H9 (cell line): ENCODE results near the gene INPP5A. TPM values are rescaled to one million over a fixed set of nuclear protein-coding genes. Genes with fewer than 3 reads are reported as not detected.

Source experiments
- DNase-seq: peaks from one replicate; pipeline ENCODE4 v3.0.0-alpha.2; 2017
- H2AFZ ChIP-seq: one replicate; pipeline ENCODE4 v1.6.1; 2013; ENCODE audit warnings: mild to moderate bottlenecking, low read length, control low read depth, moderate library complexity
- H2AK5ac ChIP-seq: 2 replicates; pipeline ENCODE4 v1.6.1; 2013; ENCODE audit warnings: low read length, control low read depth, mixed read lengths; ENCODE audit not compliant: insufficient read length
- H2BK120ac ChIP-seq: one replicate; pipeline ENCODE4 v1.6.1; 2013; ENCODE audit warnings: low read depth, mild to moderate bottlenecking, low read length, control low read depth, inconsistent platforms; ENCODE audit not compliant: poor library complexity, severe bottlenecking
- H2BK12ac ChIP-seq: 2 replicates; pipeline ENCODE4 v1.6.1; 2013; ENCODE audit warnings: low read length, control low read depth, mixed read lengths, low read depth; ENCODE audit not compliant: insufficient read length
- H2BK15ac ChIP-seq: 2 replicates; pipeline ENCODE4 v1.6.1; 2013; ENCODE audit warnings: low read depth, low read length, control low read depth
- H2BK20ac ChIP-seq: one replicate; pipeline ENCODE4 v1.6.1; 2013; ENCODE audit warnings: low read depth, mild to moderate bottlenecking, low read length, control low read depth, inconsistent platforms; ENCODE audit not compliant: poor library complexity, severe bottlenecking
- H2BK5ac ChIP-seq: 2 replicates; pipeline ENCODE4 v1.6.1; 2013; ENCODE audit warnings: low read length, control low read depth, mixed read lengths; ENCODE audit not compliant: insufficient read length
- H3K14ac ChIP-seq: 2 replicates; pipeline ENCODE4 v1.6.1; 2013; ENCODE audit warnings: low read length, control low read depth; ENCODE audit not compliant: insufficient read depth
- H3K18ac ChIP-seq: 2 replicates; pipeline ENCODE4 v1.6.1; 2013; ENCODE audit warnings: low read depth, mild to moderate bottlenecking, mixed read lengths, low read length, control low read depth; ENCODE audit not compliant: insufficient read length
- H3K23ac ChIP-seq: 2 replicates; pipeline ENCODE4 v1.6.1; 2013; ENCODE audit warnings: low read length, control low read depth, mixed read lengths, low read depth; ENCODE audit not compliant: insufficient read length
- H3K23me2 ChIP-seq: 2 replicates; pipeline ENCODE4 v1.6.1; 2013; ENCODE audit warnings: low read depth, mild to moderate bottlenecking, mixed read lengths, low read length, control low read depth; ENCODE audit not compliant: insufficient read length, poor library complexity, severe bottlenecking
- H3K27ac ChIP-seq: 2 replicates; pipeline ENCODE4 v1.5.1; 2013; ENCODE audit warnings: low read length, control low read depth, mixed read lengths, low read depth; ENCODE audit not compliant: insufficient read length
- H3K27me3 ChIP-seq: 2 replicates; pipeline ENCODE4 v1.6.1; 2013; ENCODE audit warnings: low read length, control low read depth, inconsistent platforms; ENCODE audit not compliant: insufficient read depth
- H3K4ac ChIP-seq: 2 replicates; pipeline ENCODE4 v1.6.1; 2013; ENCODE audit warnings: low read depth, mild to moderate bottlenecking, control low read depth, inconsistent platforms, low read length, moderate library complexity
- H3K4me1 ChIP-seq: 2 replicates; pipeline ENCODE4 v1.6.1; 2013; ENCODE audit warnings: low read length, control low read depth, inconsistent platforms; ENCODE audit not compliant: insufficient read depth
- H3K4me2 ChIP-seq: 2 replicates; pipeline ENCODE4 v1.6.1; 2013; ENCODE audit warnings: low read length, control low read depth, mixed read lengths; ENCODE audit not compliant: insufficient read length, insufficient read depth
- H3K56ac ChIP-seq: 2 replicates; pipeline ENCODE4 v1.6.1; 2013; ENCODE audit warnings: low read depth, mild to moderate bottlenecking, mixed read lengths, low read length, control low read depth; ENCODE audit not compliant: insufficient read length
- H3K79me1 ChIP-seq: 2 replicates; pipeline ENCODE4 v1.6.1; 2013; ENCODE audit warnings: low read depth, mild to moderate bottlenecking, moderate library complexity, low read length, control low read depth, inconsistent platforms; ENCODE audit not compliant: insufficient read depth, poor library complexity, severe bottlenecking
- H3K79me2 ChIP-seq: 2 replicates; pipeline ENCODE4 v1.6.1; 2013; ENCODE audit warnings: low read length, control low read depth, inconsistent platforms; ENCODE audit not compliant: insufficient read depth
- H3K9ac ChIP-seq: 2 replicates; pipeline ENCODE4 v1.6.1; 2013; ENCODE audit warnings: low read length, control low read depth, mixed read lengths; ENCODE audit not compliant: insufficient read length; ENCODE audit errors: extremely low read depth
- H3K9me3 ChIP-seq: one replicate; pipeline ENCODE4 v1.6.1; 2013; ENCODE audit warnings: low read depth, low read length, inconsistent platforms; ENCODE audit not compliant: control insufficient read depth
- H3T11ph ChIP-seq: one replicate; pipeline ENCODE4 v1.6.1; 2013; ENCODE audit warnings: mild to moderate bottlenecking, low read length, control low read depth, inconsistent platforms
- H4K20me1 ChIP-seq: one replicate; pipeline ENCODE4 v1.6.1; 2013; ENCODE audit not compliant: control insufficient read depth, insufficient read length, insufficient read depth
- H4K5ac ChIP-seq: 2 replicates; pipeline ENCODE4 v1.6.1; 2013; ENCODE audit warnings: low read depth, mild to moderate bottlenecking, mixed read lengths, low read length, control low read depth; ENCODE audit not compliant: insufficient read length
- H4K8ac ChIP-seq: replicated peaks from 2 replicates; pipeline ENCODE4 v1.6.1; 2013; ENCODE audit warnings: low read length, control low read depth, mixed read lengths, low read depth; ENCODE audit not compliant: insufficient read length
- H4K91ac ChIP-seq: 2 replicates; pipeline ENCODE4 v1.6.1; 2013; ENCODE audit warnings: low read depth, mild to moderate bottlenecking, moderate library complexity, mixed read lengths, low read length, control low read depth; ENCODE audit not compliant: insufficient read length
- H3K27ac Mint-ChIP-seq, 3 experiments: 2 replicates in 2 of 3; 3 replicates in 1 of 3; pipeline ENCODE4 v1.8.0; 2020 to 2021; ENCODE audit warnings: mixed read lengths in 3 of 3, mild to moderate bottlenecking in 1 of 3, moderate library complexity in 1 of 3
- H3K27me3 Mint-ChIP-seq: 2 replicates; pipeline ENCODE4 v1.8.0; 2021; ENCODE audit warnings: low read depth, mild to moderate bottlenecking, moderate library complexity, mixed read lengths
- H3K36me3 Mint-ChIP-seq, 3 experiments: 2 replicates in 2 of 3; 3 replicates in 1 of 3; pipeline ENCODE4 v1.8.0; 2020 to 2021; ENCODE audit warnings: low read depth in 3 of 3, mixed read lengths in 3 of 3; ENCODE audit not compliant: insufficient read depth in 1 of 3
- H3K4me1 Mint-ChIP-seq, 2 experiments: 2 replicates each; pipeline ENCODE4 v1.8.0; 2020; ENCODE audit warnings: mixed read lengths in 2 of 2
- H3K4me3 Mint-ChIP-seq, 2 experiments: 2 replicates in 1 of 2; 3 replicates in 1 of 2; pipeline ENCODE4 v1.8.0; 2020 to 2021; ENCODE audit warnings: mild to moderate bottlenecking in 2 of 2, mixed read lengths in 2 of 2, moderate library complexity in 1 of 2
- H3K9me3 Mint-ChIP-seq, 2 experiments: 2 replicates in 1 of 2; 3 replicates in 1 of 2; pipeline ENCODE4 v1.8.0; 2020; ENCODE audit warnings: mild to moderate bottlenecking in 2 of 2, mixed read lengths in 2 of 2, moderate library complexity in 1 of 2
- CTCF ChIP-seq: fragments of 200-600 bp; sonication (generic); conservative IDR thresholded peaks from 3 replicates; pipeline ENCODE4 v1.8.0; 2021; ENCODE audit warnings: antibody characterized with exemption, mild to moderate bottlenecking
- whole genome bisulfite sequencing: extraction: QIAGEN DNeasy Blood & Tissue Kit; methylation state at CpG from one replicate; pipeline ENCODE4 v1.1.7; 2013; ENCODE audit warnings: missing lambda C conversion rate, low lambda C conversion rate, mixed read lengths; ENCODE audit not compliant: insufficient read length; ENCODE audit errors: extremely low coverage; 5-methylcytosine and 5-hydroxymethylcytosine counted together
- total RNA-seq: library from RNA; stranded (reverse); gene quantifications from 2 replicates; pipeline ENCODE4 v1.2.1, GENCODE V29; 2021

INPP5A gene
- total RNA-seq, 1 experiment from 2014 or later: 17.7 TPM

- H3K79me1 ChIP-seq: no peaks in the 10 kb centered on the region
- H3K4me1 Mint-ChIP-seq: peaks cover 3 to 8% of the 10 kb centered on the region in 2 experiments; a peak in 3 of 4 replicates
- no peaks in the 10 kb centered on the region for H3K23me2 ChIP-seq
- no peak overlapping the region for H2AK5ac ChIP-seq
- H3K27ac ChIP-seq: no peak overlapping the region
- H4K5ac ChIP-seq: no peak overlapping the region
- H3K27ac Mint-ChIP-seq: no peak overlapping the region
- no peak for DNase-seq
- H2BK15ac ChIP-seq: no peak overlapping the region
- no peaks in the 10 kb centered on the region for H4K20me1 ChIP-seq
- no peak overlapping the region for H2AFZ ChIP-seq
- H3K27me3 Mint-ChIP-seq: peaks cover 25% of the 10 kb centered on the region
- no peak overlapping the region for H4K8ac ChIP-seq
- no peak overlapping the region for H3K4ac ChIP-seq
- no peak overlapping the region for H4K91ac ChIP-seq
- no peak overlapping the region for H2BK20ac ChIP-seq
- no peak overlapping the region for H3K9ac ChIP-seq
- H3T11ph ChIP-seq: no peak overlapping the region
- H2BK12ac ChIP-seq: no peak overlapping the region
- H3K4me2 ChIP-seq: no peak overlapping the region
- H3K79me2 ChIP-seq: no peaks in the 10 kb centered on the region
- H3K18ac ChIP-seq: no peak overlapping the region
- peaks cover 27 to 29% (median 29%) of the 10 kb centered on the region in 3 experiments for H3K36me3 Mint-ChIP-seq
- H3K9me3 Mint-ChIP-seq: peaks cover 37 to 44% of the 10 kb centered on the region in 2 experiments
- peaks cover 4% of the 10 kb centered on the region for H3K9me3 ChIP-seq
- H3K23ac ChIP-seq: no peak overlapping the region
- no peak for TF ChIP-seq CTCF
- H2BK5ac ChIP-seq: no peak overlapping the region
- no peak overlapping the region for H2BK120ac ChIP-seq
- H3K4me3 Mint-ChIP-seq: no peak overlapping the region
- H3K56ac ChIP-seq: no peak overlapping the region
- H3K14ac ChIP-seq: no peak overlapping the region
- WGBS: no CpG with 5 or more reads among the region's 2 CpGs
- no peaks in the 10 kb centered on the region for H3K27me3 ChIP-seq
- no peaks in the 10 kb centered on the region for H3K4me1 ChIP-seq
These were observed 80.1 kb downstream of the INPP5A start for GRCh38 chr10:132617737-132618052.
